MM.1S (cell line): ENCODE data around the gene WDFY4.

Experiments used
- DNase-seq: peaks from one replicate; pipeline ENCODE4 v3.0.0-alpha.2; 2015
- H2AFZ ChIP-seq: fragments of 300-600 bp; sonication (generic); 2 replicates; pipeline ENCODE4 v1.6.0; 2016; ENCODE audit warnings: antibody characterized with exemption, low read length
- H3F3A ChIP-seq: fragments of 300-600 bp; sonication (generic); 2 replicates; pipeline ENCODE4 v1.6.1; 2016; ENCODE audit warnings: mild to moderate bottlenecking, antibody characterized with exemption, low read length, moderate library complexity, mixed read lengths; ENCODE audit not compliant: insufficient read depth
- H3K27ac ChIP-seq: fragments of 300-600 bp; sonication (generic); 2 replicates; pipeline ENCODE4 v1.5.1; 2016; ENCODE audit warnings: mild to moderate bottlenecking, low read length
- H3K27me3 ChIP-seq: fragments of 300-600 bp; sonication (generic); replicated peaks from 2 replicates; pipeline ENCODE4 v1.6.0; 2016; ENCODE audit warnings: low read length; ENCODE audit not compliant: insufficient read depth
- H3K36me3 ChIP-seq: fragments of 300-600 bp; sonication (generic); replicated peaks from 2 replicates; pipeline ENCODE4 v1.6.1; 2016; ENCODE audit warnings: mild to moderate bottlenecking, low read length, mixed read lengths; ENCODE audit not compliant: insufficient read depth
- H3K4me1 ChIP-seq: fragments of 300-600 bp; sonication (generic); 2 replicates; pipeline ENCODE4 v1.6.1; 2016; ENCODE audit warnings: low read length, mixed read lengths
- H3K4me2 ChIP-seq: fragments of 300-600 bp; sonication (generic); 2 replicates; pipeline ENCODE4 v1.6.0; 2016; ENCODE audit warnings: low read depth, low read length
- H3K4me3 ChIP-seq: fragments of 300-600 bp; sonication (generic); 2 replicates; pipeline ENCODE4 v1.5.1; 2016; ENCODE audit warnings: low read length, mixed read lengths
- H3K79me2 ChIP-seq: fragments of 300-600 bp; sonication (generic); 2 replicates; pipeline ENCODE4 v1.6.1; 2016; ENCODE audit warnings: mixed run types, low read length, mixed read lengths
- H3K9ac ChIP-seq: fragments of 300-600 bp; sonication (generic); 2 replicates; pipeline ENCODE4 v1.6.1; 2016; ENCODE audit warnings: low read length, mixed read lengths
- H3K9me2 ChIP-seq: fragments of 300-600 bp; sonication (generic); replicated peaks from 2 replicates; pipeline ENCODE4 v1.6.1; 2016; ENCODE audit warnings: mild to moderate bottlenecking, low read length, mixed read lengths; ENCODE audit not compliant: insufficient read depth
- H3K9me3 ChIP-seq: fragments of 300-600 bp; sonication (generic); replicated peaks from 2 replicates; pipeline ENCODE4 v1.6.1; 2016; ENCODE audit warnings: mild to moderate bottlenecking, low read length, mixed read lengths; ENCODE audit not compliant: insufficient read depth
- H4K20me1 ChIP-seq: fragments of 300-600 bp; sonication (generic); 2 replicates; pipeline ENCODE4 v1.6.1; 2016; ENCODE audit warnings: mild to moderate bottlenecking, low read length, moderate library complexity, mixed read lengths; ENCODE audit not compliant: insufficient read depth
- CTCF ChIP-seq: fragments of 300-600 bp; sonication (generic); IDR thresholded peaks from 2 replicates; pipeline ENCODE4 v1.5.1; 2016; ENCODE audit warnings: antibody characterized with exemption, low read length, mixed read lengths
- EZH2 ChIP-seq: fragments of 300-600 bp; sonication (generic); optimal IDR thresholded peaks from 2 replicates; pipeline ENCODE3; 2017; ENCODE audit warnings: low read depth, mild to moderate bottlenecking, antibody characterized with exemption, low read length, mixed read lengths
- EZH2phosphoT487 ChIP-seq: fragments of 300-600 bp; sonication (generic); IDR thresholded peaks from 2 replicates; pipeline ENCODE4 v1.6.1; 2018; ENCODE audit warnings: antibody characterized with exemption, low read length

Gene WDFY4

DNA sequence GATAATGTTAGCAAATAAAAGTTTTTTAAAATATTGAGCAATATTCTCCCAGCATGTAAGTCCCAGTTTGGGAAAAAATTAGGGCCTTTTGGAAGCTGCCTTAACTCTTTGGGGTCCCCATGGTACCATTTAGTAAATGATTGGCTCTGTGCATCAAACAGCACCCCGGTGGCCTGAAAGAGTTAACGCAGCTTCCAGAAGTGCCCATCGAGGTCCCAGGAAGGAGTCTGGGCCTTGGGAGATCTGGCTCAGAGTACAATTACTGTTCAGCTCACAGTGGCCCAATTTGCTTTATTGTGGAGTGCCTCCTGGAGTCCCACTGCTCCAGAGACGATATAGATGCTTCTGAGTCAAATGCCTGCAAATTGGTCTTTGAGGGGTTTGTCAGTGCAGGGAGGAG, 31.7 kb downstream of the WDFY4 start:
- no peak overlapping the region for H3K4me2 ChIP-seq
- no peaks in the 10 kb centered on the region for H3K79me2 ChIP-seq
- no peaks in the 10 kb centered on the region for H3K9me3 ChIP-seq
- H3K27me3 ChIP-seq = no peaks in the 10 kb centered on the region
- no peak overlapping the region for H2AFZ ChIP-seq
- H3K4me1 ChIP-seq = no peaks in the 10 kb centered on the region
- no peaks in the 10 kb centered on the region for H3K36me3 ChIP-seq
- no peak for TF ChIP-seq EZH2phosphoT487
- no peak for TF ChIP-seq CTCF
- TF ChIP-seq EZH2 = no peak
- H3K4me3 ChIP-seq = no peak overlapping the region
- H4K20me1 ChIP-seq = no peaks in the 10 kb centered on the region
- H3K27ac ChIP-seq = no peak overlapping the region
- H3F3A ChIP-seq = no peaks in the 10 kb centered on the region
- H3K9me2 ChIP-seq = no peaks in the 10 kb centered on the region
- no peak for DNase-seq
- H3K9ac ChIP-seq = no peak overlapping the region

- Histone ChIP-seq H3K4me1 (no peaks in the 10 kb centered on the region), H3K9me2 (no peaks in the 10 kb centered on the region), H3K27me3 (no peaks in the 10 kb centered on the region), H3K27ac (no peak overlapping the region), H3K36me3 (no peaks in the 10 kb centered on the region), H3K79me2 (no peaks in the 10 kb centered on the region), H3K4me3 (no peak overlapping the region), H4K20me1 (no peaks in the 10 kb centered on the region), H3K4me2 (no peak overlapping the region), H3F3A (no peaks in the 10 kb centered on the region), H3K9ac (no peak overlapping the region), H2AFZ (no peak overlapping the region), H3K9me3 (no peaks in the 10 kb centered on the region)
- TF ChIP-seq CTCF = no peak
- no peak for TF ChIP-seq EZH2
- TF ChIP-seq EZH2phosphoT487 = no peak
- no peak for DNase-seq
These were observed 35.9 kb downstream of the WDFY4 start for GRCh38 chr10:48720611-48721010.

DNA sequence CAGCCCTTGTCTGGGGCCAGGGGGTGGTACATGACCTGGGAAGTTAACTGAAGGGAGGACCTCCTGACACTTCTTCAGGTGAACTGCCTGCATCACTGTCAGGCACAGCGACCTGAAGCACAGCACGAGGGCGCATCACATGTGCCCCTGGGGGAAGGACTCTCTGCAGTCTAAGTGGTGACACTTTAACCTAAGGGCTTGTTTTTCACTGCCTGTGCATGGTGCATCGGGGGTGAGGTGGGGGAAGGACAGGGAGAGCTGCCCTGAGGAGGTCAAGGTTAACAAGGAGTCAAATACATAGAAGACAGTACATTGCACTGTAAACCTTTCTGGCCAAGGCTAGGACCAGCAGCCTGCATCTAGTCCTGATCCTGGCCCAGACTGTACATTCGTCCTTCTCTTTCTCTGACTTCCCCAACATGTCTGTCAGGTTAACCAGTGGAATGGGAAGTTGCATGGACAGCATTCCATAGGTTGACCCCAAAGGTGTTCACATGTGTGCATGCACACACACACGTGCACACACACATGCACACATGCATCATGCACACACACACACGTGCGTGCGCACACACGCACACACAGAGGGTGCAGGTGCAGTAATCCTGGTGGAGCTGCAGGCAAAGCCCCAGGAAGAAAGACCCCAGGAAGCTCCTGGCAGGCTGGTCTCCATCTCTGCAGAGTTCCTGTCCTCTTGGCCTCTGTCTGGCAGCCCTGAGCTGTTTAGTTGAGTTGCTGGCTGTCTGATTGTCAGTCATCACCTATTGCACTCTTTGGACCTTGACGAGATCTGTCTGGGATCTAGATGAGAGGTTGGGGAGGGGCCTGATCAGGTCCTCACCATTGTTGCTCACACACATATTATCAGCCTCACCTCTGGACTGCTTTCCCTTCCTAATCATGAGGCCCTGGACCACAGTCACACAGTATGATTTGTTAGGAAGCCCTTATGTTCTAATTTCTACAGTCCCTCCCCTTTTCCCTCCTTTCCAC, 37.8 kb downstream of the WDFY4 start:
- H3K79me2 ChIP-seq = no peaks in the 10 kb centered on the region
- no peaks in the 10 kb centered on the region for H3K4me1 ChIP-seq
- H4K20me1 ChIP-seq = no peaks in the 10 kb centered on the region
- no peak overlapping the region for H3K9ac ChIP-seq
- no peak overlapping the region for H3K4me3 ChIP-seq
- no peaks in the 10 kb centered on the region for H3K9me3 ChIP-seq
- no peak for TF ChIP-seq CTCF
- TF ChIP-seq EZH2 = no peak
- no peak for TF ChIP-seq EZH2phosphoT487
- no peak overlapping the region for H3K27ac ChIP-seq
- no peaks in the 10 kb centered on the region for H3K27me3 ChIP-seq
- H3F3A ChIP-seq = no peaks in the 10 kb centered on the region
- H3K9me2 ChIP-seq = no peaks in the 10 kb centered on the region
- no peak for DNase-seq
- H3K36me3 ChIP-seq = no peaks in the 10 kb centered on the region
- H3K4me2 ChIP-seq = no peak overlapping the region
- H2AFZ ChIP-seq = no peak overlapping the region
